NCI-H446 (cell line): ENCODE measurements around the gene EIF6.

Experiments
- DNase-seq, 2 experiments: peaks; one replicate each; lab custom pipeline; 2025; lab: John Stamatoyannopoulos, UW

Gene EIF6

DNA sequence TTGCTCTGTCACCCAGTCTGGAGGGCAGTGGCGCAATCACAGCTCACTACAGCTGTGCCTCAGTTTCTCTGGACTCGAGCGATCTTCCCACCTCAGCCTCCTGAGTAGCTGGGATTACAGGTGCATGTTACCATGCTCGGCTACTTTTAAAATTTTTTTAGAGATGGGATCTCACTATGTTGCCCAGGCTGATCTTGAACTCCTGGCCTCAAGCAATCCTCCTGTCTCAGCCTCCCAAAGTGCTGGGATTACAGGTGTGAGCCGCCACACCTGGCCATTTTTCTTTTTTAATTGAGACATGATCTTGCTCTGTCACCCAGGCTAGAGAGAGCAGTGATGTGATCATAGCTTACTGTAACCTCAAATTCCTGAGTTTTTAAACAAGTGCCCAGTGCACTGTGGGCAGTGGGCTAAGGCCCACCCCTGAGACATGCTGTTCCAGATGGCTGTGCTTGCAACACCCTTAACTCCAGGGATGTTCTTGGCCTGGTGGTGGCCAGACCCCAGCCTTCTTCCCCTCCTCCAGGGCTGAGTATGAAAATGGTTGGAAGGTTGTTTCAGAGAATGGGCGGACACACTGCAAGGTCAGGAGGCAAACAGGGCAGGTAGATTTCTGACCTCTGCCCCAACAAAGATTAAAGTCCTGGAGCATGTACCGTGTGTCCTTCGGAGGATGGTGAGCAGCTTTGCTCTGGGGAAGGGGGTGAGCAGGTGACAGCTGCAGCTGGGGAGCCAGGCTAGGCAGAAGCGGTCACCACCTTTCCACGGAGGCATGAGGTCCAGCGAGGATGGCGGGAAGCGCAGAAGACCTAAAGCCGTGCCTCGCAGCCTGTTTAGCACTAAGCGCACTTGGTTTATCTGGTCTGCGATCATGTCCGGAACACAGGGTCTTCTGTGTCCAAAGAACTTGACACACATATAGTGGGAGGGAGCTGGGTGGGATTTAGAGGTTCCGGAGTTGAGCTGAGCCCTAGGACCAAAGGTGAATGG is 9.0 kb upstream of the EIF6 start:
- no peak for DNase-seq

DNA sequence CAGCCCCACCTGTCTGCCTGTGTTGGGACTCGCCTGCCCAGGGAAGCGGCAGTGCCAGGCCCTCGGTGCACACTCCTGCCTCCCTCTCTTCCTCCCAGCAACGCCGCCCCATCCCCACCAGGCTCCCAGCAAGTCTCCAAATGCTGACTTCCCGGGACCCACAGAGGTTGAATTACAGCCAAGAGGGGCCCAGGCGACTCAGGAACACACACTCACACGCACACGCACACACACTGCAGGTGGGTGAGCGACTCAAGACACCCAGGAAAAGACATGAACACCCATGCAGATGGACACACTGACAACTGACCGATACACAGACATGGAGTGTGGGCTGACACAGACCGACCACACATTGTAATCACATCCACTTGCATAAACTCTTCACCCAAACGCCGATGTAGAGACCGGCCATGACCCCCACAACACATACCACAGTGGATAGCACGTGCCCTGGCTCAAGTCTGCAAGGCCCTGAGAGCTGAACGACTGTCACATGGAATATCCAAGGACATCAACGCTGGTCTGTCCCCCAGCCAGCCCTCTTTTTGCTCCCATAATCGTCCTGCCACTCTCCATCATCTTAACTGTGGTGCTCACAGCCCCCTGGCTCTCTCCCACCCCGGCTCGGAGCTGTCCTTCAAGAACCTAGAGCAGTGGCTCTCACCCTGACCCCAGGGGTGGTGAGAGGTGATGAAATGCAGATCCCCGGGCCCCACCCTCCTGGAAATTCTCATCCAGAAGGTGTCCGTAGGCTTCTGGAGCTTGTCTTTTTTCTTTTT is 8.1 kb upstream of the EIF6 start:
- DNase-seq, result no peak

DNA sequence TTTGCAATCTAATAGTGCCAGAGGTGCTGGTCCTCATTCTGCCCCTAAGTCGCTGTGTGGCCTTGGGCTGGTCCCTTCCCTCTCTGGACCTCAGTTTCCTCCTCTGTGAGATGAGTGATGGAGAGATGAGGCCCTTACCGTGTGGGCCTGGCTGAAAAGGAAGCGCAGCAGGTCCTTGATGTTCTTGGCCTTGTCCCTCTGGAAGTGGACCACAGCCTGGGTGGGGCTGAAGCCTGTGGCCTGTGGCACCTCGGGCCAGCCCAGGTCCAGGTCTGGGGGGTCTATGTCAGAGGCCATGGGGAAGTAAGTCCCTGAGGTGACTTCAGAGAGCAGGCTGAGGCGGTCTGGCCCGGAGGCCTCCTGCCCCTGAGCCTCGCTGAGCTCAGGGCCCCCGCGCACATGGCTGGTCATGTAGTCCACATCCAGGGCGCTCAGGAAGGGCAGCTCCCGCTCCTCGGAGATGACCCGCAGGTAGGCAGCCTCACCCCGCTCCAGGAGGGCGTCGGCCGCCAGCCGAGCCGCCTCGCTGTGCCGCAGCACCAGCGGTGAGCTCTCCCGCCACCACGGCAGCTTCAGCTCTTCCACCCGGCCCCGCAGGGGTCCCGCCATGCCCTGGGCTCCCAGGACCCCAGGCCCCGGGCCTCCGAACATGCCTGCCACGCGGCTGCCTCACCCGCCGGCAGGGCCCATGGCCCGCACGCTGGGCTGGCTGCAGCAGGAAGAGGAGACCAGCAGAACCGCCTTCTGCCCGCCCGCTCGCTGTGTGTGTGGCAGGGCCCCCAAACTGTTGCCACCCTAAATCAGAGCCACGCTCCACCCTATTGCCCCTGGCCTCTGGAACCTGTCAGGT is 7.3 kb upstream of the EIF6 start, which contains the start of gene FAM83C:
Gene FAM83C (minus strand): TSS at position 772 of the 850 bp plus-strand sequence. CDS start 121 bp downstream, at position 651.
- DNase-seq, result no peak

DNA sequence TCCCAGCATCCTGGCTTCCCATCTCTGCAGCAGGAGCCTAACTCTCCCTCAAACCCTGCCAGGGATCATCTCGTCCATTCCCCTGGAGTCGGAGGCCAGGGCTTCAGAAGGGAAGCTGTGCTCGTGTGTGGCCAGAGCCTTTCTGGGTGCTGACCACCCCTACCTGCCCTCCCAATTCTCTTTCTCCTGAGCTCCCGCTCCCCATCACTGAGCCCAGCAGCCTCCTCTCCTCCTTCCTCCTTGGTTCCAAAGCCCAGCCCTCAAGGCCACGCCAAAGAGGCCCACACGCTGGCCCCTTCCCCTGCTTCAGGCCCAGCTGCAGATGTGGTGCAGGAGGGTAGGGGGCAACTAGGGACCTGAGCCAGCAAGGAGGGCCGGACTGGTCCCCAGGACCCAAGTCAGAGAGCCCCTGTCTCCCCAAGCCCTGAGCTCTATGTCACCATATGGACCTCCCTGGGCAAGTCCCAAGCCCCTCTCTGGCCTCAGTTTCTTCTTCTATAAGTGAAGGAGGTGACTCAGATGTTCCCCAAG is 6.4 kb upstream of the EIF6 start:
- no peak for DNase-seq

DNA sequence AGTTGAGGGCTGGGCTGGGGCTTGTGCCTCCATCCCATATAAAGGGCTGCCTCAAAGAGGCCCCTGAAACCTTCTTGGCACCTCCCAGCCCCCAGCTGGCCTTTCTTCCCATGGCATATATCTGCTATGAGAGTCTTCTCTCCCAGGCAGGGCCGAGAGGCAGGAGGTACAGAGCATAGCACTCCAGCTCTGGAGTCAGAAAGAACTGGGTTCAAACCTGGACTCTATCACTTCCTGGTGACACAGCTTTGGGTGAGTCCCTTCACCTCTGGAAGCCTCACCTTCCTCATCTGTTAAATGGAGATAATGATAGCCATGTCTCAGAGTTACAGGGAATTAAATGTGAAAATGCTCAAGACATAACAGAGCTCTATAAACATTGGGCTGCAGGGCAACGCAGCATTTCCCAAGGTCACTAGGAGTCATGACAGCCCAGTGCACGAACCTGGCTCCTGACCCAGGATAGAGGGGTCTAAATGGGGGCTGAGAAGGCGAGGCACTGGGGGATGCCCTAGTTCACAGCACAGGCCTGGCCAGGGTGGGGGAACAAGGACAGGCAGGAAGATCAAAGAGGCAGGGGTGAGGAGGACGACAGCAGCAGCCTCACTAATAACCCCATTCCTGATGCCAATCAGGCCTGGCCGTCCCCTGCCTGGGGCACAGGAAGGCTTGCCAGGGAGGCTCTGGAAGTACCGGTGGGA is 5.8 kb upstream of the EIF6 start:
- no peak for DNase-seq

DNA sequence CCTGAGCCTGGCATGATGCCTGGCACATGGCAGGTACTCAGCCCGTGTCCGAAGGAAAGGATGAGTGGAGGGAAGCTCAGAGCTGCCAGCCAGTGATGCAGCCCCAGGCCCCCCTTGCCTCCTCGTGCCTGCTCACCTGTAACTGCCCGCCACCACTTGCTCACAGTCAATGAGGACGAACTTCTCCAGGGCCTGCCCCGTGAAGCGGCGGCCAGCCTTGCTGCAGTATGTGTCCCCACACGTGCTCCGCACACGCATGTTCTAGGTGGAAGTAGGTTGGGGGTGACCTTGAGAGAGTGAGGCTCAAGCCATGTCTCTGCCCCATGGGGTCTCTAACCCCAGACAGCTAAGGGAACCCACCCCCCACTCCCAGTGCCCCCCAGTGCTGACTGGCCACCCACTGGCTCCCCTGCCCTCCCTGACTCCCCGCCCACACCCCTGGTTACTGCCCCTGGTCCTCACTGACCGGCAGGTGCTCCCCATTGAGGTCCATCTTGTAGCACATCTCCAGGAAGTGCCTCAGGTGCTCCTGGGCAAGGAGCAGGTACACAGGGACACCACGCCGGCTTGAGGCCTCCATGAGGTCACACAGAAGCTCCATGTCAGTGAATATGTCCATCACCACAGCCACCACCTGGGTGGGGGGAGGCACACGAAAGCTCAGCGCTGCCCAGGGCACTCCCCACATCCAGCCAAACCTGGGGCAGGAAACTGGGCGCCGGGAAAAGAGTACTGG is 3.9 kb upstream of the EIF6 start:
- no peak for DNase-seq

DNA sequence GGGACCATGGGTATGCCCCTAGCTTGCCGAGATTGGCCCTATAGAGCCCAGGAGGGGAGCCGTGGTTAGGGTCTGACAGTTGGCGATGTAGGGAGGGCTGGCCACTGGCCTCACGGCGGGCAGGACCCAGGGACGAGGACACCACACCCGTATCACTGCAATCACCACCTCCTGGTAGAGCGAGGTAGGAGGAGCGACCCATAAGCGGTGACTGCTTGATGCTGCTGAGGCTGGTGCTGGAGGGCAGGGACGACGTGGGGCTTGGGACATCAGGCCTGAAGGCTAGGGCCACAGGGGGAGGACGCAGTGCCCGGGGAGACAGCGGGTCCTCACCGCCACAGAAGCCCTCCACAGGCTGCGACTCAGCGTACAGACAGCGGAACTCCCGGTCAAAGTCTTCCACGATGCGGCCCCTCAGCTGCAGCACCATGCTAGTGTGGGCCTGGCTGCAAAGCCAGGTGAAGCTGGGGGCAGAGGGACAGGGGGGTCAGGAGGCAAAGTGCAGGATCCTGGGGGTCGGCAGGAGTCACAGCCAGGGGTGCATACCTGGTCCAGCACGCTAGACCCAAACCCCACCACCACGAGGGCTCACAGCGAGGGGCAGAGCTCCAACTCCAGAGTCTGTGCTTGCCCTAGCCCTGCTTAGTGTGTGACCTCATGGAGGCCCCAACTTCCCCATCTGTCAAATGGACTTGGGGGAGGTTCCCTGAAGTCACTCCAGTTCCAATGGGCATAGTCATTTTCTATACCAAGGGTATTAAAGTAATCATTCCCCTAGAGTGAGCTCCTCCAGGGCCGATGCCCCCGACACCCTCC is 3.1 kb upstream of the EIF6 start:
- no peak for DNase-seq

DNA sequence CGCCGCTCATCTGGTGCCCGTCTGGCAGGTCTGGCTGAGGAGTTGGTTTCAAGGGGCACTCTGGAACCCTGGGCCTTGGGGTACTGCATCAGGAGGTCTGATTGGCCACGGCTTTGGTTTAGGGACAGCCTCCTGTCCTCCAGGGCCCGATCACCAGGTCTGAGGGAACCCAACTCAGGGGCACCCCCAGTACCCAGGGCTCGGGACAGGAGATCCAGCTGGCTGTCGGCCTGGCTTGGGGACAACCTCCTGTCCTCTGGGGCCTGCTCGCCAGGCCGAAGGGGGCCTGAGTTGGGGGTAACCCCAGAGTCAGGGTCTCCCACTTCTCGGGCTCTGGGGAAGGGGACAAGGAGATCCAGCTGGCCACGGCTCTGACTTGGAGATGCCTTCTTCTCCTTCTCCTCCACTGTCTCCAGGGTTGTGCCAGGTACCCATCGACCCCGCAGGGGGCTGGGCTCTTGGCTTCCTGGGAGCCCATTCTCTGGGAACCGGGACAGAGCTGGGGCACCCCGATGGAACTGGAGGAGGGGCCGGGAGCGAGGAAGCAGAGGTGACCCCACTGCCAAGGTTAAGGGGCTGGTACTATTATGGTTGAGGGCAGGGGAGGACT is 2.4 kb upstream of the EIF6 start:
- no peak for DNase-seq

DNA sequence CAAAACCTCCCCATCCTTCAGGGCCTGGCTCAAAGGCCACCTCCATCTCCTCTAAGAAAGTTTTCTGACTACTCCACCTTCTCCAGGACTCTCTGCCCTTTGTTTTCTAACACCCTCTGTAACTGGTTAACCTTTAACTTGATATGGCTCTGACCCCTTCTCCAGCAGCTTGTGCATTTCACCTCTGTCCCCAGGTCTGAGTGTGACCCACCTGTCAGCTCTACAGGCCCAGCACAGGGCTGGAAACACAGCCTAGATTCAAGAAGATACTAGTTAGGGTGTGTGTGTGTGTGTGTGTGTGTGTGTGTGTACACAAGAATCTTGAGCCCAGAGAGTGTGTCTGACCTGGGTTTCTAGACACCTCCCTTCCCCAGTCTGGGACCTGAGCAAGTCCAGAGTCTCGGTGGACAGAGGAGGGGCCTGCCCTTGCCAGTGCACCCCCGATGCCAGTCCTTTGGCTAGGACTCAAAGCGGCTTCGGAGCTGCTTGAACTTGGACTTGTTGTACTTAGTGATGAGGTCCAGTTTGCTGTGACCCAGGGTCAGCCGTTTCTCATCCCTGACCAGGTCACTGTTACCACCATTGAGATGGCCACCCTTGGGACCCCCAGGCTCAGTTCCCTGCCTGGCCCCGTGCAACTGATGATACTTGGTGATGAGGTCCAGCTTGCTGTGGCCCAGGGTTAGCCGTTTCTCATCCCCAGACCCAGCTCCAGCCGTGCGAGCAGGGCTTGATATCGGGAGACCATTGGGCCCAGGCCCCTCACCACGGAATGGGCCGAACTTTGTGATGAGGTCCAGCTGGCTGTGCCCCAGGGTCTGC is 1.7 kb upstream of the EIF6 start:
- no peak for DNase-seq

DNA sequence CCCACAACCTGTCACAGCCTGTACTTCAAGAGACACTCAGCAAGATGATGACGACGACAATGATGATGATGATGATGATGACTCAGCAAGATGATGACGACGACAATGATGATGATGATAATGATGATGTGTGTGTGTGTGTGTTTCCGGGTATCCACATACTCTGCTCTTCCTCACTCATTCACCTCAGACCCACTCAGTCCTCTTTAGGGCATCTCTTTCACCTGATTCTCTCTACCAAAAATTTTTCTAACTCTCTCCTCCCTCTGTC is 1.2 kb upstream of the EIF6 start:
- no peak for DNase-seq

DNA sequence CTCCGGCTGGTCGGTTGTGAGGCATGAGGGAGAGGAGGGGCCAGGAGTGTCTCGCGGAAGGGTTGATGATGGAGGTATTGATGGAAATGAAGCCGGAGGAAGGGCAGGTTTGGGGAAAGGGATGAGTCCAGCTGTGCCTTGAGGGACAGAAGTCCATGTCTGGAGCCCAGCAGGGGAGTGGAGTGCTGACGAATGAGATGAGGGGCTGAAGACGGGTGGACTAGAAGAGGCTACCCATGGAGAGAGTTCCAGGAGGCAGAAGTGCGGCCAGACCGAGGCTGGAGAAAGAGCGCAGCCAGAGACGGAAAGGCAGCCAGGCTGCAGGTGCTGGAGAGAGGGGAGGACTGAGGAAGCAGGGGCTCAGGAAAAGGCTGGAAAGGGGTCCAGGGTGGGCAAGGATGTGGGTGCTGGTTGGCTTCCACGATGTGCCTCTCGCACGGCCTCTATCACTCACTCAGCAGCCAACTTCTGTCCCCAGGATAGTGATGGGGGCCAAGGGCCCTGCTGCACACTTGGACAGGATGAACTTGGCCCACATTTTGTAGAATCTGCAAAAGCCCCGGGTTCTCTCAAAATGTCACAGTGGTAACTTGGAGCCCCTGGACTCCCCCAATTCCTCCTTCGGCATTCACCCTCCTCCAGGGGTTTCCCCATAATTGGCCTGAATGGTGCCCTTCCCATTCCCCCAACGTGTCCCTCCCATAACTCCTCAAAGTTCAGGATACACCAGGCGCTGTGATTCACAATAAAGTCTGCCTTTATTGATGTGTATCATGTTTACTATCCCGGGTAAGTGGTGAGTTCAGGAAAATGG is 627 bp upstream of the EIF6 start:
- DNase-seq, result no peak

DNA sequence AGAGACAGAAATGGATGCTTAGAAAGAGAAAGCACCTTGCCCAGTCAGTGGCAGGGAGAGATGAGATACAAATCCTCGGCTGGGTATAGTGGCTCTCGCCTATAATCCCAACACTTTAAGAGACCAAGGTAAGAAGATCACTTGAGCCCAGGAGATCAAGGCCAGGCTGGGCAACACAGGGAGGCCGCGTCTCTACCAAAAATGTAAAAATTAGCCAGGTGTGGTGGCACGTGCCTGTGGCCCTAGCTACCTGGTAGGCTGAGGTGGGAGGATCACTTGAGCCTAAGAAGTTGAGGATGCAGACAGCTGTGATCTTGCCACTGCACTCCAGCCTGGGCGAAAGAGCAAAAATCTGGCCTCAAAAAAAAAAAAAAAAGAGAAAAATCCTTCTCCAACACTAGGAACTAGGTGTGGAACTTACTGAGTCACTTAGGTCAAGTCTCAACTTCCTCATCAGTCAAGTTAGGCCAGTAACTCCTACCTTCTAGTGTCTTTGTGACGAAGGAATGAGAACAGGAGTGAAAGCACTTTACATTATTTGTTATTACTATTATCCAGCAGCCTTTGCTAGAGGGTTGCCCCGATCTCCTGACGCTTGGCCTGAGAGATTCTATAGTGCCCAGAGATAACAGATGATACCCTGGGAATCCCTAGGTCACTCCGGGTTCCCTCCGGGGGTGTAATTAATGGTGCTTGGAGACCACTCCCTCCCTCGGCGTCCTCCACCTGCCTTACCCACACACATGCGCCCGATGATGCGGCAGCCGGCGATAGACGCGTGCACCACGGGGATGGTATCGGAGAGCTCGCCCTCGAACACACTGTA is 918 bp downstream of the EIF6 start:
- no peak for DNase-seq

DNA sequence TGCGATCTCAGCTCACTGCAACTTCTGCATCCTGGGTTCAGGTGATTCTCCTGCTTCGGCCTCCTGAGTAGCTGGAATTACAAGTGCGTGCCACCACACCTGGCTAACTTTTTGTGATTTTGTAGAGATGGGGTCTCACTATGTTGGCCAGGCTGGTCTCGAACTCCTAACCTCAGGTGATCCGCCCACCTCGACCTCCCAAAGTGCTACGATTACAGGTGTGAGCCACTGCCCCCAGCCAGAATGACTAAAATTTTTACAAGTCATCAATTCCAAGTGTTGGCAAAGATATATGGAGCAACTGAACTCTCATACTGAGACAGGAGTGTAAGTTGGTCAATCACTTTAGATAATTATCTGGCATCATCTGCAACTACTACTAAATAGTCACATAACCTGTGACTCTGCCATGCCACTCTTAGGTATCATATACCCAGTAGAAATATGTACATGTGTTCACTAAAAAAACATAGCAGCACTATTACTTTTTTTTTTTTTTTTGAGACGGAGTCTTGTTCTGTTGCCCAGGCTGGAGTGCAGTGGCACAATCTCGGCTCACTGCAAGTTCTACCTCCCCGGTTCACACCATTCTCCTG is 3.0 kb downstream of the EIF6 start:
- DNase-seq, result no peak

DNA sequence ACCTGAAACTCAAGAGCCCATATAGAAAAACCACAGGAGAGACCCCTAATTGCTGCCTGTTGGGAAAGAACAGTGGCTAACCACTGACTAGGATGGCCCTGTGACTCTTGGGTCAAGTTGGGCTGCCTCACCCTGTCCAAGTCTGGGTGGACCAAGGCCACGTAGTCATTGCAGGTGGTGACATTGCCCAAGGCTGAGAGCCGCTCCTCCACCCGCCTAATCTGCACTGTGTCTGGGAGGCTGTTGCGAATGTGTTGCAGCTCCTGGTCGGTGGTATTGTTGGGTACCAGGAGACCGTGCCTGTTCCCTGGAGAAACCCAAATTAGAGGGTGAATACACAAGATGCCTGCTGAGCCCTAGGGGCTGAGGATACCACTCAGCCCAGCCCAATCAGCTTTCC is 4.0 kb downstream of the EIF6 start:
- DNase-seq, result no peak

DNA sequence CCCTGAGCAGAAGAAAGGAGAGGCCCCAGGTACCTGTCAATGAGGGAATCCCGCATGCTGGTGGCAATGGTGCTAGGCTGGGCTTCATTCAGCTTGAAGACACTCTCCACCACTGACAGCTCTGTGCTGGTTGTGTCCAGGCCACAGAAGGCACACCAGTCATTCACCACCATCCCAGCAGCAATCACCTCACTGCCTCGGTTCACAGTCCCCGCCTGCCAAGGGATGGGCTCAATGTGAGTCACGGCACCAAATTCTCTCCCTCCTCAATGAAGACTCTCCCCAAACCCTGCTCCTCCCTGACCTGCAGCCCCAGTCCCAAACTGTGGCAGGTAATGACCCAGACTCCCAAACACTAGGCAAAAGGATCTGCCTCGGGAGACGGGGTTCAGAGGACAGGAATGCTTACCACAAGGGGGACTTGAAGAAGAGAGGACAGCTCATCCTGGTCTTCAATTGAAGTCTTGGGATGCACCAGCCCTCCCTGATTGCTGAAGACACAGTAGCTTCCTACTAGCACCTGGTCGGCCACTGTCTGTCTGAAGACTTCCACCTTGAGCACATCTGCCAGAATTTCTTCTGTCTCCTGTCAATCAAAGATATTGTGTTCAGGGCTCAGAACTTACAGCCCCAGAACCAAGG is 4.9 kb downstream of the EIF6 start:
- DNase-seq, result no peak

DNA sequence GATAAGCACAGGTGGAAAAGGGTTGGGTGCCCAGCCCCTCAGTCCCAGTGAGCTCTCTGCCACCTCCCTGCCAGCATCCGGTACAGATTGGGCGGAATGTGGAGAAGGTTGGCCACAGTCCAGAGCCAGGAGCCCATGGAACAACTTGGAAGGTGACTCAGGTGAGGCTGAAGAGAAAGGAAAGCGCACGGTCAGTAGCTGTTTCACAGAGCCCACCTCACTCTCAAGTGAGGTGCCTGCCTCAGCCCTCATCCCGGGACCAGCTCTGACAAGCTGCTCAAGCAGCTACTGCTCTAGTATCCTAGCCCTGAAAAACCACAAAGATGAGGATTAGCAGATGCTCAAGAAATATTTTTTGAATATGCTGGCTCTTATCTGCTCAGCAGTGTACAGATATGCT is 5.5 kb downstream of the EIF6 start:
- no peak for DNase-seq
